Measurements from ENCODE around the gene RPS19.
"Not testable (repeated sequence)": the region's sequence is repeated elsewhere in the genome, so short reads cannot be mapped to it uniquely, and the experiment has no call there.

Gene RPS19

GRCh38 chr19:41860419-41861115, 512 bp downstream of the RPS19 start:
- peak; percentile 21 for DNase-seq (ENCODE audit: low read depth)

- no peak for DNase-seq (ENCODE audit: low read depth)
Measured at GRCh38 chr19:41861116-41861768, 1.2 kb downstream of the RPS19 start.

- DNase-seq (ENCODE audit: low read depth): no peak
Measured at GRCh38 chr19:41861846-41862245, 1.8 kb downstream of the RPS19 start.

- no peak for DNase-seq (ENCODE audit: low read depth)
Measured at GRCh38 chr19:41862445-41862986, 2.5 kb downstream of the RPS19 start.

- no peak for DNase-seq (ENCODE audit: low read depth)
Measured at GRCh38 chr19:41863209-41863931, 3.3 kb downstream of the RPS19 start.

- no peak for DNase-seq (ENCODE audit: low read depth)
Measured at GRCh38 chr19:41864374-41864773, 4.3 kb downstream of the RPS19 start.

- no peak for DNase-seq (ENCODE audit: low read depth)
Measured at GRCh38 chr19:41866284-41866683, 6.2 kb downstream of the RPS19 start.

- DNase-seq (ENCODE audit: low read depth): no peak
Measured at GRCh38 chr19:41868120-41868988, 8.3 kb downstream of the RPS19 start.

GRCh38 chr19:41868989-41869300, 8.9 kb downstream of the RPS19 start:
- no peak for DNase-seq (ENCODE audit: low read depth)

- DNase-seq (ENCODE audit: low read depth): no peak
Measured at GRCh38 chr19:41869374-41869955, 9.4 kb downstream of the RPS19 start.

- peak; percentile 33 for DNase-seq (ENCODE audit: low read depth)
Measured at GRCh38 chr19:41870401-41870873, 10.4 kb downstream of the RPS19 start.

- no peak for DNase-seq (ENCODE audit: low read depth)
Measured at GRCh38 chr19:41871573-41872383, 11.7 kb downstream of the RPS19 start.

GRCh38 chr19:41872384-41872774, 12.3 kb downstream of the RPS19 start:
- DNase-seq (ENCODE audit: low read depth): no peak

GRCh38 chr19:41872775-41873647, 13.0 kb downstream of the RPS19 start:
- DNase-seq (ENCODE audit: low read depth): peak; percentile 39

- not testable (repeated sequence) for DNase-seq (ENCODE audit: low read depth)
Measured at GRCh38 chr19:41875973-41876372, 15.9 kb downstream of the RPS19 start.

- no peak for DNase-seq (ENCODE audit: low read depth)
Measured at GRCh38 chr19:41876847-41877832, 17.1 kb downstream of the RPS19 start, which contains the start of gene CD79A. TSS of gene CD79A (plus strand) at chr19:41877279. CDS start at chr19:41877305, 26 bp downstream.

- DNase-seq (ENCODE audit: low read depth): no peak
Measured at GRCh38 chr19:41877916-41878905, 18.2 kb downstream of the RPS19 start.
